CD4-positive, alpha-beta memory T cell (primary cell): ENCODE data around the gene POU5F2. TPM values are rescaled to one million over a fixed set of nuclear protein-coding genes. Genes with fewer than 3 reads are reported as not detected.
A peak's percentile ranks its signal among the peaks of the same experiment; 100 is the strongest.

Experiments used
- CTCF ChIA-PET: fragments of 350-600 bp; sonication (Branson Sonifier 250); formaldehyde crosslinking; loops from one replicate; lab custom pipeline; 2021; ENCODE audit warnings: inconsistent platforms; ENCODE audit not compliant: partially characterized antibody; lab: Charles Lee
- POLR2A ChIA-PET: fragments of 350-600 bp; sonication (Branson Sonifier 250); formaldehyde crosslinking; loops from one replicate; lab custom pipeline; 2021; ENCODE audit not compliant: partially characterized antibody; lab: Charles Lee
- DNase-seq, 5 donors: peaks; one replicate each; pipeline versions ENCODE4 v3.0.0 to v3.0.0-alpha.2; 2020 to 2022; ENCODE audit warnings: mixed read lengths in 1 of 5
- H3K27ac ChIP-seq: one replicate; pipeline ENCODE4 v1.7.0; 2013; ENCODE audit warnings: low read depth, low read length
- H3K27me3 ChIP-seq: 2 replicates; pipeline ENCODE4 v1.7.0; 2013; ENCODE audit warnings: mild to moderate bottlenecking, low read length, moderate library complexity; ENCODE audit not compliant: insufficient read depth
- H3K36me3 ChIP-seq: 2 replicates; pipeline ENCODE4 v1.7.0; 2013; ENCODE audit warnings: mild to moderate bottlenecking, low read length, moderate library complexity; ENCODE audit not compliant: insufficient read depth
- H3K4me1 ChIP-seq: 2 replicates; pipeline ENCODE4 v1.7.0; 2013; ENCODE audit warnings: mild to moderate bottlenecking, low read length, moderate library complexity; ENCODE audit not compliant: insufficient read depth
- H3K4me3 ChIP-seq, 2 donors: one replicate each; pipeline ENCODE4 v1.7.0; 2013; ENCODE audit warnings: low read length in 2 of 2, mild to moderate bottlenecking in 1 of 2
- H3K9me3 ChIP-seq, 2 donors: one replicate each; pipeline ENCODE4 v1.7.0; 2013; ENCODE audit warnings: low read length in 2 of 2, control low read depth in 1 of 2; ENCODE audit not compliant: control insufficient read depth in 1 of 2
- H3K27ac Mint-ChIP-seq, 7 donors: one replicate each; pipeline ENCODE4 v1.8.0; 2020 to 2021; ENCODE audit warnings: mixed read lengths in 7 of 7, mild to moderate bottlenecking in 6 of 7, inconsistent platforms in 3 of 7, moderate library complexity in 3 of 7
- H3K27me3 Mint-ChIP-seq, 2 donors: one replicate each; pipeline ENCODE4 v1.8.0; 2020 to 2021; ENCODE audit warnings: mixed read lengths in 2 of 2
- H3K36me3 Mint-ChIP-seq, 2 donors: one replicate each; pipeline ENCODE4 v1.8.0; 2020 to 2021; ENCODE audit warnings: mixed read lengths in 2 of 2, inconsistent platforms in 1 of 2, mild to moderate bottlenecking in 1 of 2
- H3K4me1 Mint-ChIP-seq, 4 donors: one replicate each; pipeline ENCODE4 v1.8.0; 2020 to 2021; ENCODE audit warnings: mixed read lengths in 4 of 4, mild to moderate bottlenecking in 1 of 4
- H3K4me3 Mint-ChIP-seq, 8 donors: one replicate each; pipeline ENCODE4 v1.8.0; 2020 to 2021; ENCODE audit warnings: mixed read lengths in 8 of 8, mild to moderate bottlenecking in 7 of 8, moderate library complexity in 6 of 8, inconsistent platforms in 3 of 8
- H3K9me3 Mint-ChIP-seq, 8 donors: one replicate each; pipeline ENCODE4 v1.8.0; 2020 to 2021; ENCODE audit warnings: mixed read lengths in 8 of 8, mild to moderate bottlenecking in 5 of 8, inconsistent platforms in 3 of 8, moderate library complexity in 1 of 8
- intact Hi-C: fragments of 100-400 bp; cut with micrococcal nuclease; formaldehyde crosslinking; loops from one replicate; pipeline ENCODE4 v1.15.1; 2023
- polyA plus RNA-seq, 2 donors: library from polyadenylated mRNA; unstranded; fragments of 300-500 nt; fragmentation: Illumina TruSeq; gene quantifications; one replicate each; pipeline ENCODE4 v1.2.3, GENCODE V29; 2021
- total RNA-seq, 2 experiments: library from RNA; stranded (reverse); gene quantifications; one replicate each; pipeline ENCODE4 v1.2.3, GENCODE V29; 2021

Gene POU5F2
- total and polyA plus RNA-seq, 4 experiments from 2014 or later: 0.08 to 1.9 (median 0.98) TPM

DNA sequence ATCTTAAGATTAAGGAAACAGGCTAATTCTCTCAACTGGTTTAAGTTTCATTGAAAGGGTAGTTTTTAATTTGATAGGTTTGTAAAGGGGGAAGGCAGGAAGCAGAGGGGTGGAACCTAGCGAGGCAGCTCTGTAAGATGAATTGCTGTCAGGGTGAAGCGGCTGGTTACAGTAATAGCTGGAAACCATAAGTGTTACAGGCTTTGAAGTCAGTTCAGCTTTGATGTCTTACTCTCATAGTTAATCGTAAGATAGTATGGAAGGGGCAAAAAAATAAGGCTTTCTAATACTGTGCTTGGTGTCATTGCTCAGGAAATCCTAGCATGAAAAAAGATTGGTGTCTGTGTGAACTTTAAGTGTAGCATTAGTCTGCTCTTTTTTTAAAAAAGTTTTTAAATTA is 20.3 kb downstream of the POU5F2 start:
- Histone ChIP-seq H3K4me1 (no peaks in the 10 kb centered on the region), H3K27ac (no peak overlapping the region), H3K36me3 (no peaks in the 10 kb centered on the region), H3K9me3 (no peaks in the 10 kb centered on the region), H3K27me3 (no peaks in the 10 kb centered on the region), H3K4me3 (no peak overlapping the region)
- POLR2A ChIA-PET: no interaction called here
- no peak for DNase-seq
- peak overlapping the region in 1 of 8 donors; percentile 4 for H3K4me3 Mint-ChIP-seq
- H3K4me1 Mint-ChIP-seq: peaks cover 0 to 11% (median 9%) of the 10 kb centered on the region in 4 donors
- intact Hi-C loops: no loop called here
- H3K36me3 Mint-ChIP-seq: peaks cover 0 to 14% of the 10 kb centered on the region in 2 donors
- no peaks in the 10 kb centered on the region for H3K9me3 Mint-ChIP-seq
- no peak overlapping the region for H3K27ac Mint-ChIP-seq
- CTCF ChIA-PET: no interaction called here
- no peaks in the 10 kb centered on the region for H3K27me3 Mint-ChIP-seq

DNA sequence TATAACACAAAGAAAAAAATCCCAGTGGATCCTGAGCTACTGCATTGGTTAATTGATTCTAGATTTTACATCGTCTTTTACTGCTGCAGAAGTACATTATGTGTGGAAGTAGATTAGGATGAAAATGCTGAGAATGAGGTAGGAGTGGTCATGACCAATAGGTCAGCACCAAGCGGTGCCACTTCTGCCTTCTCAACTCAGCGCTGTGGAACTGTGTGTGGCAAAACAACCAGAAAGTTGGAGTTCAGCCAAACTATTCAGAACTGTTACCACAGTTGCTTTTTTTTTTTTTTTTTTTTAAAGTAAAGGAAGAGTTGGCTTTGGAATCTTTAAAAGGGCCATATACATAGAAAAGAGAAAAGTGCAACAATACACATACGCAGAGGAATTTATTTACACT is 24.2 kb downstream of the POU5F2 start:
- no peaks in the 10 kb centered on the region for H3K36me3 ChIP-seq
- no peak overlapping the region for H3K27ac ChIP-seq
- H3K9me3 ChIP-seq: no peaks in the 10 kb centered on the region
- Mint-ChIP-seq H3K36me3 (peaks cover 0 to 22% of the 10 kb centered on the region in 2 donors), H3K4me1 (peaks cover 0 to 14% (median 9%) of the 10 kb centered on the region in 4 donors), H3K27ac (no peak overlapping the region), H3K9me3 (peaks cover 0 to 8% (median 0%) of the 10 kb centered on the region in 8 donors), H3K27me3 (no peaks in the 10 kb centered on the region), H3K4me3 (no peak overlapping the region)
- no peaks in the 10 kb centered on the region for H3K4me1 ChIP-seq
- H3K4me3 ChIP-seq: no peak overlapping the region
- intact Hi-C loops: no loop called here
- CTCF ChIA-PET: interaction anchor here (1.2 kb wide), 1 partner anchor 110 kb away, joined by 3 read pairs; no protein-coding TSS in a partner anchor
- H3K27me3 ChIP-seq: no peaks in the 10 kb centered on the region
- no peak for DNase-seq
- POLR2A ChIA-PET: no interaction called here

DNA sequence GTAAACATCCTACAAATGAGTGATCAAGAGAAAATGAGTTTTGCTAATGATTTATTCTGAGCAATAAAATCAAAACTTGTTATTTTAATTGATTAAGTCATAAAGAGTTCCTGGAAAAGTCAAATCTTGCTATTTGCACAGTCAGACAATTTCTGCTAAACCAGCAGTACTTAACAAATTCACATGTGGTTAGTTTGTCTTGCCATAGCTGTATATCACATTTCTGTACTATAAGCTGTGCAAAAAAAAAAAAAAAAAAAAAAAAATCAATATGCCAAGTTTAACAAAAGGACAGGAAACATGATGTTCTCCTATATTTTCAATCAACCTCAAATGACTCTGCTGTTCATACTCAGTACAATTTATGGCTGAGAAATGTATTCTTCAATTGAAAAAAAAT is 24.9 kb downstream of the POU5F2 start:
- no peaks in the 10 kb centered on the region for H3K36me3 ChIP-seq
- peaks cover 0 to 8% (median 0%) of the 10 kb centered on the region in 8 donors for H3K9me3 Mint-ChIP-seq

DNA sequence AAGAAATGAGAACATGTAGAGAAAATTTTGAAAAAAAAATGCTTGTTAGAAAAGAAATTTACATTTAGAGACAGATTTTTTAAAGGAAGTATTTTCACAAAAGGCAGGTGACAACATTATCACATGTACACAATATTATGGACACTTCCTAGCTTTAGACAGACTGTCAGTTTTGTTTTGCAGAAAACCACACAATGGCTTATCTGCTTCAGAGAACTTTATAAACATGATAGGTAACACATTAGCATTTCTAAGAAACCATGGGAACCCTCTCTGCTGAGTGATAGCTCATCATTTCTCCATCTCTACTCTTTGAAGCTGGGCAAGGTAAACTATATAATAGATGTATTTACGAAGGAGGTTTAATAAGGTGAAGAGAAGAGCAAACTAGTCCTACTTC is 25.6 kb downstream of the POU5F2 start:
- peaks cover 0 to 8% (median 2%) of the 10 kb centered on the region in 4 donors for H3K4me1 Mint-ChIP-seq
- Histone ChIP-seq H3K36me3 (no peaks in the 10 kb centered on the region), H3K27me3 (no peaks in the 10 kb centered on the region), H3K4me3 (no peak overlapping the region), H3K27ac (no peak overlapping the region), H3K9me3 (no peaks in the 10 kb centered on the region), H3K4me1 (no peaks in the 10 kb centered on the region)
- H3K27ac Mint-ChIP-seq: no peak overlapping the region
- ChIA-PET POLR2A (no interaction called here), CTCF (no interaction called here)
- intact Hi-C loops: no loop called here
- H3K27me3 Mint-ChIP-seq: no peaks in the 10 kb centered on the region
- DNase-seq: no peak
- peaks cover 0 to 8% (median 0%) of the 10 kb centered on the region in 8 donors for H3K9me3 Mint-ChIP-seq
- H3K4me3 Mint-ChIP-seq: no peak overlapping the region
- peaks cover 1 to 22% of the 10 kb centered on the region in 2 donors for H3K36me3 Mint-ChIP-seq

More for the DNA sequence above, 24.9 kb downstream of the POU5F2 start:
- no peaks in the 10 kb centered on the region for H3K27me3 ChIP-seq
- no peak overlapping the region for H3K4me3 ChIP-seq
- Mint-ChIP-seq H3K27ac (no peak overlapping the region), H3K27me3 (no peaks in the 10 kb centered on the region), H3K4me1 (peaks cover 0 to 12% (median 7%) of the 10 kb centered on the region in 4 donors), H3K36me3 (peaks cover 1 to 22% of the 10 kb centered on the region in 2 donors), H3K4me3 (no peak overlapping the region)
- ChIA-PET POLR2A (no interaction called here), CTCF (interaction anchor here (1.2 kb wide), 1 partner anchor 109 kb away, joined by 3 read pairs; no protein-coding TSS in a partner anchor)
- intact Hi-C loops: no loop called here
- H3K27ac ChIP-seq: no peak overlapping the region
- DNase-seq: no peak
- no peaks in the 10 kb centered on the region for H3K4me1 ChIP-seq
- H3K9me3 ChIP-seq: no peaks in the 10 kb centered on the region

DNA sequence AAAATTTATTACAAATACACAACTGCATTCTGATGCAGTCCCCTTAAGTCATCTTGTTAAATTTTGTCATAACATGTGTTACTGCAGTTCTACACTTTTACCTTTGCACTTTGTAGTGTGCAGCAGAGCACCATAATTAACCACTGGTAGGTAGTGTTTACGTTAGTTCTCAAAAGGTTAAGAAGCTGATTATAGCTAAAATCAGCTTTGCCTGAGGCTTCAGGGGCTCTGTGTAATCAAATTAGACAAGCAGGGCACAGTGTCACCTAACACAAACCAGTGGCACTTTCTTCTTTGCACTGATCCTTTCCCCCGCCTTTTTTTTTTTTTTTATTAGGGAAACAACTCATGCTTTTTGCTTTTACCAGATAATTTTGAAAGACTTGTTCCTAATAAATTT is 26.1 kb downstream of the POU5F2 start:
- H3K9me3 ChIP-seq: no peaks in the 10 kb centered on the region
- H3K4me1 ChIP-seq: no peaks in the 10 kb centered on the region
- peaks cover 0 to 8% (median 2%) of the 10 kb centered on the region in 4 donors for H3K4me1 Mint-ChIP-seq
- DNase-seq: no peak
- H3K36me3 Mint-ChIP-seq: peaks cover 1 to 22% of the 10 kb centered on the region in 2 donors
- H3K4me3 ChIP-seq: no peak overlapping the region
- no peaks in the 10 kb centered on the region for H3K36me3 ChIP-seq
- H3K27ac ChIP-seq: no peak overlapping the region
- peaks cover 0 to 8% (median 0%) of the 10 kb centered on the region in 8 donors for H3K9me3 Mint-ChIP-seq
- no peak overlapping the region for H3K27ac Mint-ChIP-seq
- no peaks in the 10 kb centered on the region for H3K27me3 Mint-ChIP-seq
- CTCF ChIA-PET: no interaction called here
- POLR2A ChIA-PET: no interaction called here
- H3K27me3 ChIP-seq: no peaks in the 10 kb centered on the region
- no peak overlapping the region for H3K4me3 Mint-ChIP-seq
- intact Hi-C loops: no loop called here

DNA sequence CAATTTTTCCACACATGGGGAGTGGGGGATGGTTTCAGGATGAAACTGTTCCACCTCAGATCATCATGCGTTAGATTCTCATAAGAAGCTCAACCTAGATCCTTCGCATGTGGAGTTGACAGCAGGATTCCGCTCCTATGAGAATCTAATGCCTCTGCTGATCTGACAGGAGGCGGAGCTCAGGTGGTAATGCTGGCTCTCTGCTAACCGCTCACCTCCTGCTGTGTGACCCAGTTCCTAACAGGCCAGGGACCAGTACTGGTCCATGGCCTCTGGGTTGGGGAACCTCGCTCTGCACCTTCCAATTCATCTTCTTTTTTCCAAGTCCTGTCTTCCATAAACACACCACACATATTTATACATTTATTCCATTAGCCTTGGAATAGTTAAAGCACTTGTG is 33.0 kb downstream of the POU5F2 start:
- no peaks in the 10 kb centered on the region for H3K36me3 ChIP-seq
- peaks cover 0 to 11% (median 4%) of the 10 kb centered on the region in 4 donors for H3K4me1 Mint-ChIP-seq
- H3K4me1 ChIP-seq: no peaks in the 10 kb centered on the region
- POLR2A ChIA-PET: no interaction called here
- no peak overlapping the region for H3K27ac ChIP-seq
- DNase-seq: no peak
- no peaks in the 10 kb centered on the region for H3K9me3 ChIP-seq
- no peaks in the 10 kb centered on the region for H3K27me3 ChIP-seq
- H3K4me3 Mint-ChIP-seq: no peak overlapping the region
- H3K27ac Mint-ChIP-seq: no peak overlapping the region
- peaks cover 3 to 10% of the 10 kb centered on the region in 2 donors for H3K36me3 Mint-ChIP-seq
- H3K4me3 ChIP-seq: no peak overlapping the region
- intact Hi-C loops: no loop called here
- CTCF ChIA-PET: no interaction called here
- H3K9me3 Mint-ChIP-seq: peaks cover 0 to 7% (median 0%) of the 10 kb centered on the region in 8 donors
- H3K27me3 Mint-ChIP-seq: no peaks in the 10 kb centered on the region

DNA sequence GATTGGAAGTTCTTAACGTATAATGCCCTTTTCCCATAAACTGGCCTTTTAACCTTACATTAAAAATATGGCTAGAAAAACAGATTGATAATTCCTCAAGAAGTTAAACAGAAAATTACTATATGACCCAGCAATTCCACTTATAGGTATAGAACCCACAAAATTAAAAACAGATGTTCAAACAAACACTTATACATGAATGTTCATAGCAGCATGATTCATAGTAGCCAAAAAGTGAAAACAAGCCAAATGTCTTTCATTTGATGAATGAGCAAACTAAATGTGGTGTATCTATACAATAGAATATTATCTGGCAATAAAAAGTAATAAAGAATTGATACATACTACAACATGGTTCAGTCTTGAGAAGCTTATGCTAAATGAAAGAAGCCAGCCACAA is 35.5 kb downstream of the POU5F2 start:
- H3K9me3 Mint-ChIP-seq: no peaks in the 10 kb centered on the region
- POLR2A ChIA-PET: no interaction called here
- H3K36me3 Mint-ChIP-seq: peaks cover 2 to 9% of the 10 kb centered on the region in 2 donors
- no peak overlapping the region for H3K4me3 Mint-ChIP-seq
- no peak overlapping the region for H3K27ac Mint-ChIP-seq
- no peaks in the 10 kb centered on the region for H3K27me3 ChIP-seq
- no peak overlapping the region for H3K4me3 ChIP-seq
- H3K36me3 ChIP-seq: no peaks in the 10 kb centered on the region
- no peaks in the 10 kb centered on the region for H3K9me3 ChIP-seq
- no peaks in the 10 kb centered on the region for H3K27me3 Mint-ChIP-seq
- CTCF ChIA-PET: no interaction called here
- DNase-seq: no peak
- peaks cover 0 to 11% (median 5%) of the 10 kb centered on the region in 4 donors for H3K4me1 Mint-ChIP-seq
- no peaks in the 10 kb centered on the region for H3K4me1 ChIP-seq
- intact Hi-C loops: no loop called here
- no peak overlapping the region for H3K27ac ChIP-seq
